ENCODE results near the gene IPO7.

DNA sequence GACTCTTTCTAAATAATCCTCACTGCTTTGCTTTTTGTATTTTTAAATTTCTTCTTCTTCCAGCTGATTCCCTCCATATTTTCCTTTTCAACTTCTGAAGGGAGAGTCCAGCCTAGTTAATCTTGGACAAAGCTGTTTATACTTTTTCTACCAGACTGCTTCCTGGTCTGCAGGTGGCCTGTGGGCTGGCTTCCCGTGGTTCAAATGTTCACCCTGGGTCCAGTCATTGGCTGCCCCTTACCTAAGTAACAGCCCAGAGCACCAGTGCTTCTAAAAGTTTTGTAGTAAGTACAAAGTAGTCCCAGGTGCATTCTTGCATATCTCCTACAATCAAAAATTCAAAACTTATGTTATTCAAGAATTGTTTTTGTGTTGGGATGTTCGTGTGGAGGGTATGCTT is 95.4 kb downstream of the IPO7 start:
- TF ChIP-seq ZBTB21 (tag by site-specific recombination; IDR thresholded peaks at IDR 0.05) (no peak), CTCF (tag by site-specific recombination; IDR thresholded peaks at IDR 0.05) (no peak), PBX3 (CRISPR knock-in tag; IDR thresholded peaks at IDR 0.05) (no peak), ZNF530 (tag by site-specific recombination; IDR thresholded peaks at IDR 0.05; ENCODE audit: low read depth) (no peak)

Measured in HEK293 (cell line).